ENCODE results near the gene HSPB2.
A peak's percentile ranks its signal among the peaks of the same experiment; 100 is the strongest.
"Not testable (repeated sequence)": the region's sequence is repeated elsewhere in the genome, so short reads cannot be mapped to it uniquely, and the experiment has no call there.

The HSPB2 gene, protein sequence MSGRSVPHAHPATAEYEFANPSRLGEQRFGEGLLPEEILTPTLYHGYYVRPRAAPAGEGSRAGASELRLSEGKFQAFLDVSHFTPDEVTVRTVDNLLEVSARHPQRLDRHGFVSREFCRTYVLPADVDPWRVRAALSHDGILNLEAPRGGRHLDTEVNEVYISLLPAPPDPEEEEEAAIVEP

DNA sequence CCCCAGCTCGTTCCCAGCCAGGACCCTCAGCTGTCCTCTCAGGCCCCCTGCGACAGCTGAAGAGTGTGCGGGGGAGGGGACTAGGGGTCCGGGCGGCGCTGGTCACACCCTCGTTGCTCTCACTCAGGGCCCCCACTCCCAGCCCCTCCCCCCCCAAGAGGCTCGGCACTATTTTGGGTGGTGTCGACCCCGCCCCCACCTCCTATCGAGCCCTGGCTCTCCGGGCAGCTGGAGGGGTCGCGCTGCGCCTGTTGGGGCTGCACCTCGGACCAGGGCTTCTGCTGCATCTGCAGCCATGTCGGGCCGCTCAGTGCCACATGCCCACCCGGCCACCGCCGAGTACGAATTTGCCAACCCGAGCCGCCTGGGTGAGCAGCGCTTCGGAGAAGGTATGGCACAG, at the start of gene HSPB2:
Gene HSPB2 (plus strand): TSS at position 200 of the 400 bp plus-strand sequence. CDS start 96 bp downstream, at position 296.
- peak within 1 kb of the TSS; percentile 14 for H3K4me3 ChIP-seq (ENCODE audit: low read depth, low read length)
- DNase-seq (ENCODE audit: low read depth), result no peak

DNA sequence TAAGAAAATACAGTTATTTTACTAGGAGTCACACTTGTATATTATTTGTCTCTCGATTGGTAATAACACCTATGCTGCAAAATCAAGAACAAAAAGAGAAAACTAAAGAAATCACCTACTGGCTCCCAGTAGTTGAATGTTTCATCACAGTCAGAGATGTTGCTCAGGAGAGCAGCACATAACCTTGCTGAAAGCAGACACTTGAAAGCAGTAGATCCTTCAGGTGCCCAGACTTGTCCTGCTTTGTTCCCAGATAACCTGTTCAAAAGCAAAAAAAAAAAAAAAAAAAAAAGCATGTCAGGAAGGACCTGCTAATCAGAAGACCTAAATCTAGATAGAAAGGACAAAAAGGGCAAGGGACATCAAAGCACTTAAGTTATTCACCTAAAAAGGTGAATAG, 42.4 kb upstream of the HSPB2 start:
- no peak for DNase-seq (ENCODE audit: low read depth)
- H3K4me3 ChIP-seq (ENCODE audit: low read depth, low read length), result no peak overlapping the region

DNA sequence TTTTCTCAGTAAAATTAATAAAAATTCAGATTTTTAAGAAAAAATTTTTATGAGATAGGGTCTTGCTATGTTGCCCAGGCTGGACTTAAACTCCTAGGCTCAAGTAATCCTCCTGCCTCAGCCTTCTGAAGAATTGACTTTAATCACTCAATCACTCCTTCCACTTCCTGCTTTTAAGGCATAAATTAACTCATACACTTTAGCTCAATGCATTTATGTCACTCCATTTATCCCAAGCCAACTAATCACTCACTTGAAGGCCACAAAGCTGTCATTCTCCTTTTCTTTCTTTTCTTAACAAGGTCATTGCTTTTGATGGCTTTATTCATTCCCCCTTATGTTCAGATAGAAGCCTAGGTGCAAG, 42.0 kb upstream of the HSPB2 start:
- peak overlapping the region; percentile 71 for H3K4me3 ChIP-seq (ENCODE audit: low read depth, low read length)
- DNase-seq (ENCODE audit: low read depth), result no peak

DNA sequence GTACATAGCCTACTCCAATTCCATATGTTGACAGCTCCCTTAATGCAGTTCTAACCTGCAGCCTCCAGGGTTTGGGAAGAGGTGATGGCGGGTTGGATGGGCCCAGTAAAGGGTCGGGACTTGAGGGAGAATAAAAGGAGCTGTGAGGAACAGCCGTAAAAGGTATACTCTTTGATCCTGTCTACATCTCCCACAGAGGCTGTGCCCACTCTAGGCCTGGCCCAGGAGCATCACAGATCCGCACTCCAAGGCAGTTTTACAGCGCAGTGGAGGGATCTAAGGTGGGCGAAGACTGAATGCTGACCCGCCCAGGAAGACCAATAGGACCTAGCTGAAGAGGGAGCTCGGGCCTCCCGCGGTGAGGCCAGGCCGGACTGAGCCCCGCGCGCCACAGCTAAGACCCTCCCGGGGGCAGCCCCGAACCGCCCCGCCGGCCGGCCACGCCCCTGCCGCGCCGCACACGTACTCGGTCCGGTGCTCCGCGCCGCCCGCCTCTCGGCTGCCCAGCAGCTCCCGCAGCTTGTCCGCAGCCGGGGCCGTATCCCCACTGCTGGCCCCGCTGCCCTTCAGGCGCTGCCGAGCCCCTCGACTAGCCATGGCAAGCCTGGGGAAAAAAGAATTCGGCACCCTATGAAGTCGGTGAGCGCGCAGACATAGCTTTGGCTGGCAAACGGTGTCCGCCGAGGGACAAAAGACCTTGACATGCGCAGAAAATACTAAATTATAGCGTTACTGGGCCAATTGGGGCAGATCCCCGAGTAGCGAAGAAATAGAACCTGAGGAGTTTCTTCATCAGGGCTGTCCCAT, 41.4 kb upstream of the HSPB2 start, which contains the start of gene ALG9:
Gene ALG9 (minus strand): TSS at position 696 of the 807 bp plus-strand sequence. CDS start 99 bp downstream, at position 597.
- H3K4me3 ChIP-seq (ENCODE audit: low read depth, low read length), result peak within 1 kb of the TSS; percentile 71
- peak; percentile 70 for DNase-seq (ENCODE audit: low read depth)

DNA sequence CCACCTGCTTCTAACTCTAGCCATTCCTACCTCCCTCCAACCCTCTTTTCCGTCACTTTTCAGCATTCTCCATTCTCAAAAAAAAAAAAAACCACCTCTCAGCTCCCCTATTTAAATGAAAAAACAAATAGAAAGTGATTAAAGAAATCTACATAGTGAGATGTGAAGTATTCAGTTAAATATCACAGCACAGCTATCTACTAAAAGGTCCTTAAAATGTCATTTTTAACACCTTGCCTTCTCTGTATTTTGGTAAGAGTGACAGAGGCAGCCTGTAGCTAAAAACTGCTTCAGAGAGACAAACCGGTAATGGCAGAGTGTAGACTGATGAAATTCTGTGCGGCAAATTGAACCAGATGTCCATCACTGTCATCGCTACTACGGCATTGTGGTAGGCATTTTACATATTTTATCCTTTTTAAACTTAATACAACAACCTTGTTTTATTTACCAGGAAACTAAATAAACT, 40.8 kb upstream of the HSPB2 start:
- peak overlapping the region; percentile 71 for H3K4me3 ChIP-seq (ENCODE audit: low read depth, low read length)
- DNase-seq (ENCODE audit: low read depth), result no peak

DNA sequence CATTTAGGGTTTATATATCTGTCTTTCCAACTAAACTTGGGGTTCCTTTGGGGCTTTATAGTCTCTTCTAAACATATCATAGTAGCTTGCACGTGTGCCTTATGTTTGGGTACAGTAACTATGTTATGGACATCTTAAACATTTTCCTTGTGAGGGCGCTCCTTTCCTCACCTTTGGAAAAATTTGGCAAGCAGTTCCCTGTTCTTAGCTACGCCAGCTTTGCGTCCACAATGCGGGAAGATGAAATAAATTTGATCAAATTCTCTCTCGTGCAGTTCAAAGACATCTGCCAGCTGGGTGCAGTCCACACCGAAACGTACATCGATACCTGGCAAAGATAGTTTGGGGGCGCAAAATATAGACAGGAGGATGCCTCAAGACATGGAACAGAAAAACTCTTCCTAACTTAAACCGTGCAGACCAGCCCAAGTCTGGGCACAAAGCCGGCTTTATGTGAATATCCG, 34.1 kb upstream of the HSPB2 start:
- no peak for DNase-seq (ENCODE audit: low read depth)
- peak overlapping the region; percentile 74 for H3K4me3 ChIP-seq (ENCODE audit: low read depth, low read length)

DNA sequence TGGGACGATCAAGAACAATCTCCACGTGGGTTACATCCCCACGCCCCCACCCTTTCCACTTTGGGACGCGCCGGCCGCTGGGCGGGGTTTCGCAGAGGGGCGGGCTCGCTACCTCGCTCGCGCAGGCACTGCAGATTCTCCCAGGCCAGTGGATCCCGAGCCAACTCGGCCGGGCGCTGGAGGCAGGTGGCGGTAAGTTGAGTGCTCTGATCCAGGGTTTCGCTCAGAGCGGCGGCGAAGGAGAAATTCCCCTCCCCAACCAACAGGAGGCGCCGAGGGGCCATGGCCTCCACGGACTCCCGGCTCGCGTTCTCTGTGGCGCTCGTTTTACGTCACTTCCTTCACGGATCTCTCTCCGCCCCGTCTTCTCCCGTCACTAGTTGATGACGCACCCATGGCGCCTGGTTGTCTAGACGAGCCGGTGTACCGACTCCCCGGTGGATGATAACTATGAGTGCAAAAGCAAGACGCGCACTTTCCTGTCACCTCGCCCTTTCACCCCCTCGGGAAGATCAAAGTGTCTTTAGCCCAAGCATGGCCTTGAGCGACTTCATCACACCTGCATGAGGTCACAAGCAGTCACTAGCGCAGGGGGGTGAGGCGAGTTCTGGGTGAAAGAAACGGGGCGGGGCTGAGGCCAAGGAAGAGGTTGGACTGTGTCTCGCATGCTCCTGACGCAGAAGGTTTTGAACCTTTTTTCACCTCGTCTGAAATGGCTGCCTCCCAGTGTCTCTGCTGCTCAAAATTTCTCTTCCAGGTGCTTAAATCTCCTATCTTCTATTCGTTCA, 33.5 kb upstream of the HSPB2 start, which contains the start of the genes CFAP68 and FDXACB1:
Gene CFAP68 (plus strand): TSS at position 693 of the 788 bp plus-strand sequence. CDS start 20 bp downstream, at position 713.
Gene FDXACB1 (minus strand): TSS at position 317 of the 788 bp plus-strand sequence. CDS start 33 bp downstream, at position 284.
- H3K4me3 ChIP-seq (ENCODE audit: low read depth, low read length), result peak within 1 kb of the TSS; percentile 74
- DNase-seq (ENCODE audit: low read depth), result peak; percentile 89

DNA sequence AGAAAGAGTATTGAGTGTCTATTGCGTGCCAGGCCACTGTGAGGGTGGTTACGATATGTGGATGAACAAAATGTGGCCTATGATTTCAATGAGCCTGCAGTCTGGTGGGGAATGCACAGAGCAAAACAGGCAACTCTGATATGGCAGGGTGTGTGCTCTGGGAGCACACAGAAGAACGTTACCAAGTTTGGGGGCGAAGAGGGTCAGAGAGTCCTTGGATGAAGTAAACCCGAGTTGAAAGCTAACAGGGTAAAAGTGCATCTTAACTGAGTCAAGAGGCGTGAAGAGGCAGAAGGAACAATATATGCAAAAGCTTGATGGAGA, 32.9 kb upstream of the HSPB2 start:
- no peak for DNase-seq (ENCODE audit: low read depth)
- peak overlapping the region; percentile 74 for H3K4me3 ChIP-seq (ENCODE audit: low read depth, low read length)

DNA sequence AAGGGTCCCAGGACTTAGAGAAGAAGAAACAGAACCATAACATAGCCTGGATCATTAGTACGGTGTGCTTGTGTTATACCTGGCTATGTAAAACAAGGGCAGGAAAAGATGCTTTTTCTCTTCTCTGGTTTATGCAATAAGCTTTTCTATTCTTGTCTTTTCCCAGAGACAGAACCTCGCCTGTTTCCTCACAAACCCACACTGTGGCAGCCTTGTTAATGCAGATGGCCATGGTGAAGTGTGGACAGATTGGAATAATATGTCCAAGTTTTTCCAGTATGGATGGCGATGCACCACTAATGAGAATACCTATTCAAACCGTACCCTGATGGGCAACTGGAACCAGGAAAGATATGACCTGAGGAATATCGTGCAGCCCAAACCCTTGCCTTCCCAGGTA, 30.3 kb upstream of the HSPB2 start:
- DNase-seq (ENCODE audit: low read depth), result no peak
- no peak overlapping the region for H3K4me3 ChIP-seq (ENCODE audit: low read depth, low read length)

DNA sequence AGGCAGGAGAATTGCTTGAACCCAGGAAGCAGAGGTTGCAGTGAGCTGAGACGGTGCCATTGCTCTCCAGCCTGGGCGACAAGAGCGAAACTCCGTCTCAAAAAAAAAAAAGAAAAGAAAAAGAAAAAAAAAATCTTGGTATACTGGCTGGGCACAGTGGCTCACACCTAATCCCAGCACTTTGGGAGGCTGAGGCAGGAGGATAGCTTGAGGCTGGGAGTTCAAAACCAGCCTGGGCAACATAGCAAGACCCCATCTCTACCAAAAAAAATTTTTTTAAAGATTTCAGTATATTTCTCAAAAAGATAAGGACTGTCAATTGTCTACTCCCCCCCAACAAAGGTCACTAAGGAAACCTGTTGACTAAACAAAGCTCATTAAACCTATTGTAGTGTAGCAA, 27.5 kb upstream of the HSPB2 start:
- DNase-seq (ENCODE audit: low read depth); H3K4me3 ChIP-seq (ENCODE audit: low read depth, low read length): not testable (repeated sequence)

DNA sequence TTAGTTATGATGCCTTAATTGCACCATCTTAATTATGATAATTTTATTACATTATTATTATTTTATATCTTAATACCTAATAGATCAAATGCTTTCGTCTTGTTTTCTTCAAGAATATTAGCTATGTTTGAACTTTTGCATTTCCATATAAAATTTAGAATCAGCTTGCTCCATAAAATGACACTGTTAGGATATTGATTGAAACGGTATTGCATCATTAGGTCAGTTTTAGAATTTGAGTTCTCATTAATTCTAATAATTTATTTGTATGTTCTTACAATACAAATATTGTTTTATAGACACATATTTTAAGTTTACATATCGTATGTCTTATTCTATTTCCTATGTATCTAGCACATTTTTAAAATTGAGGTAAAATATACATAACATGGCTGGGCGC, 26.5 kb upstream of the HSPB2 start:
- no peak for DNase-seq (ENCODE audit: low read depth)
- no peak overlapping the region for H3K4me3 ChIP-seq (ENCODE audit: low read depth, low read length)

DNA sequence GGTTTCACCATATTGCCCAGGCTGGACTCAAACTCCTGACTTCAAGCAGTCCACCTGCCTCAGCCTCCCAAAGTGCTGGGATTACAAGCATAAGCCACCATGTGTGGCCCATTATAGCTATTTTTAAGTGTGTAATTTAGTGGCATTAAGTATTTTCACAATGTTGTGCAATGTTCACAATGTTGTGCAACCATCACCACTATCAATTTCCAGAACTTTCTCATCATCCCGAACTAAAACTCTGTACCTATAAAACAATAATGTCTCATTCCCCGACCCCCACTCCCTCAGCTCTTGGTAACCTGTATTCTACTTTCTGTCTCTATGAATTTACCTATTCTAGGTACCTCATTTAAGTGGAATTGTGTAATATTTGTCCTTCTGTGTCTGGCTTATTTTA, 25.7 kb upstream of the HSPB2 start:
- no peak for DNase-seq (ENCODE audit: low read depth)

DNA sequence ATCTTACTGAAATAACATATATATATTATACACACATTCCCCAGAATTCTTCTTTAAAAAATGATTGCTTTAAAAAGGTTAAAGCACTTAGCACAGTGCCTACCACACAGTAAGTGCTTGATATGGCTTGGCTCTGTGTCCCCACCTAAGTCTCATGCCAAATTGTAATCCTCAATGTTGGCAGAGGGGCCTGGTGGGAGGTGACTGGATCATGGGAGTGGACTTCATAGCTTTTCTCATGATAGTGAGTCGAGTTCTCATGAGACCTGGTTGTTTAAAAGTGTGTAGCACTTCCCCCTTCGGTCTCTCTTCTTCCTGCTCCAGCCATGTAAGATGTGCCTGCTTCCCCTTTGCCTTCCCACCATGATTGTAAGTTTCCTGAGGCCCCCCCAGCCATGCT, 7.1 kb upstream of the HSPB2 start:
- no peak for DNase-seq (ENCODE audit: low read depth)
- no peak overlapping the region for H3K4me3 ChIP-seq (ENCODE audit: low read depth, low read length)

More for the DNA sequence above, 25.7 kb upstream of the HSPB2 start:
- H3K4me3 ChIP-seq (ENCODE audit: low read depth, low read length), result no peak overlapping the region

DNA sequence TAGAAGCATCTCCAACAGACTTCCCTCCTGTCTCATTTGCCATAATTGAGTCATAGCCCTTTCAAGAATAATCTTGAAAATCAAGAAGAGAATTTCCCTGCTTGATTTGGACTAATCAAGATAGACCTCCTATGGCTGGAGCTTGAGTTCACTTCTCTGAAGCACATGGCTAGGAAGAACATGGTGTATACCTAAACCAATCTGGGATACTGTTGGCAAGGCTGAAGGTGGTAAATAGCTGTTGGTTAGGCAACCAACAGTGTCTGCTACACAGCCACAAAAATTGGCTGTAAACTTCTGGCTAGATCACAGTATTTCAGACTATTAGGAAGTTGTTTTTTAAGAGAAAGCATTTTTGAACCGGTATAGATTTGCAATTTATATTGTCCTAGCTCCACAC, 5.9 kb upstream of the HSPB2 start:
- DNase-seq (ENCODE audit: low read depth), result no peak

DNA sequence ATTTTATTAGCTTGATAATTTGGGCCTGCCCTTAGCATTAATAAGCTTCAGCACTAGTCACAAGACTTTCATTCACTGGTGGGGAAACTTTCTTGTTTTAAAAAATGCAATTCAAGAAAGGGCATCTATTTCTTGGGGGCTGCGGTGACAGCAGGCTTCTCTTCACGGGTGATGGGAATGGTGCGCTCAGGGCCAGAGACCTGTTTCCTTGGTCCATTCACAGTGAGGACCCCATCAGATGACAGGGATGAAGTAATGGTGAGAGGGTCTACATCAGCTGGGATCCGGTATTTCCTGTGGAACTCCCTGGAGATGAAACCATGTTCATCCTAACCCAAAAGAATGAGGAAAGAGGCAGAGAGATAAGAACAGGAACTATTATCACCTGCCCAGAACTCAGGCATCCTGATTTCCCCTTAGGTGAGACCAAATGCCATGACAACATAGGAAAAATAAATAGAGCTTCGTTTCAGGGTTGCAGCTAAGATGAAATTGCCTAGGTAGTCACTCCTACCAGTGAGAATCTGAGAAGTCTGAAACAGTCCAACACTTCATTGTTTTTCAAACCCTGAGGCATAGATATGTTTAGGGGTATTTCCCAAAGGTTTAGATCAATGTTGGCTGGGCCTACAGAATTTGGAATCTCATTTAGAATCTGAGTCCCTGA, 3.8 kb upstream of the HSPB2 start:
- H3K4me3 ChIP-seq (ENCODE audit: low read depth, low read length), result no peak overlapping the region
- DNase-seq (ENCODE audit: low read depth), result no peak

More for the DNA sequence above, 5.9 kb upstream of the HSPB2 start:
- no peak overlapping the region for H3K4me3 ChIP-seq (ENCODE audit: low read depth, low read length)

DNA sequence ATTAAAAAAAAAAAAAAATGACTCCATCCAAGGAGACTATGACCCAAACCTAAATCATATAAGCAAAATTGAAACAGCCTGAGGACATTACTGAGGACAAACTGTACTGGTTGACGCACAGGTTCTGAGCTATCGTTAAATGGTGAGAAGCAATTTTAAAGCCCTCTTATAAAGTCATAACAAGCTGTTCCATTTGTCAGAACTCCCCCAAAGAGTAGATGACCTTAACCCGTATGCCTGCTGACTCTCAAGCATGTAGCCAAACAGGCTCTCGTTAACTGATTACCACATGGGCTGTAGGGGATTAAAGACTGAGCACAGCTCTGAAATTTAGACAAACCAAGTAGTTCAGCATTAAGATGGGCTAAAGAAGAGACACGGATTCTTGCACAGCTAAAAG, 3.2 kb upstream of the HSPB2 start:
- DNase-seq (ENCODE audit: low read depth), result no peak
- H3K4me3 ChIP-seq (ENCODE audit: low read depth, low read length), result no peak overlapping the region

DNA sequence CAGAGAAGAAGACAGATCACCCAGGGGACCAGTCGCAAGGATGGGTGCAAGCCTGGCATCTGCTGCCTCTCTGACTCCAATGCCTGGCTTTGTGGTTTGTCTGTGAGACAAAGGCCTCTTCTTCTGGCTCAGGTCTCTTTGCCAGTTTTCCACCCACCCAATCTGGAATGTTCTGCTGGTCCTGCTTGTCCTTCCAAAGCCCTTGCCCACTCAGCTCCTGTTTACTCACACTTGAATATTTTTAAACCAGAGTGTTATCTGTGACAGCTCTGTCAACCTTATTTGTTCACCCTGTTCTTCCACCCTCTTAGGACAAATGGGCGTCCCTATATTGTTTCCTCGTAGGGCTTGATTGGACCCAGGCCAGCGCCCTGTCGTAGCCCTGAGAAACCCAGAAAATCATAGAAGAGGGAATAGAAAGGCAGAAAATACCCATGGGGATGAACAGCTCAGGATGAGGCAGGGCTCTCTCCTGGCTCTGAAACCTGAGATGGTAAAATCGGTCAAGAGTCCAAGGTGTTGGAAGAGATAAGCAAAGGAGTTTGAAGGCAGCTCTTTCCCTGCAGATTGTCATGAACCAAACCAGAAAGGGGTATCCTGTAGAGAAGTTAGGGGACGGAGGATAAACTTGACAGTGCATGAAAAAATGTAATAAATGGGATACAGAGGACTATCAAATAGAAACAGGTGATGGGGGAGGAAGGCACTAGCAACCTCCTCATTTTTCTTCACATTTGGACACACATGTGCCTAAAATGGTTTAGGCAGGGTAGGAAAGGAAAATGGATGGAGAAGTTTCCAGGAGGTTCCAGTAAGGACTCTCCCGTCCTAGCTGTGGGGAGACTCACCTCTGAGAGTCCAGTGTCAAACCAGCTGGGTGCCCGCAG, 1.6 kb upstream of the HSPB2 start:
- H3K4me3 ChIP-seq (ENCODE audit: low read depth, low read length), result peak overlapping the region; percentile 1
- no peak for DNase-seq (ENCODE audit: low read depth)
